GM06990 (cell line): Measurements from ENCODE around the gene DST.

Source experiments
- DNase-seq: peaks from one replicate; pipeline ENCODE4 v3.0.0-alpha.2; 2011; ENCODE audit not compliant: insufficient read length; ENCODE audit errors: extremely low read depth
- H3K27me3 ChIP-seq: replicated peaks from 2 replicates; pipeline ENCODE4 v1.6.0; 2011; ENCODE audit warnings: low read length; ENCODE audit not compliant: control insufficient read depth, insufficient read depth
- H3K36me3 ChIP-seq: 2 replicates; pipeline ENCODE4 v1.5.1; 2011; ENCODE audit warnings: low read length; ENCODE audit not compliant: control insufficient read depth, insufficient read depth
- H3K4me3 ChIP-seq: replicated peaks from 2 replicates; pipeline ENCODE4 v1.5.1; 2011; ENCODE audit warnings: low read depth, mild to moderate bottlenecking, control low read depth, low read length
- TF ChIP-seq, protein P1 (sequence below): IDR thresholded peaks from 2 replicates; pipeline ENCODE4 v1.5.1; 2011; ENCODE audit warnings: low read length, control low read depth, mild to moderate bottlenecking, inconsistent platforms; ENCODE audit not compliant: insufficient read depth, poor library complexity, severe bottlenecking

The DST gene

DNA sequence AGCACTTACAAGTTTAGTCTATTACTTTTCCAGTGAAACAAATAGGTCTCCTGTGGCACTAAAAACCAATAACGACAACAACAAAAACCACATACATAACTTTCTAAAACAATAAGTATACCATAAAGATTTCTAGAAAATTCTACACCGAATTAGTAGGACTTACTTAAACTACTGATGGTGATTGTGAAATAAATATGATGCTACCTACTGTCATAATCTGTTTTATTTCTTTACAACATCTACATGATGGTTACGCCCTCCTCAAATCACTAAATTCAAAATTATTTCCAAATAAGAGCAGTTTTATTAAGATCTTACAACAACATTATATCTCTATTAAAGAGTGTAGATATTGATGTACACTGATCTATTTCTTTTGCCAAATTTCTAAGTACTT lies 147.0 kb downstream of the DST start:
- Histone ChIP-seq H3K4me3 (no peak overlapping the region), H3K27me3 (no peaks in the 10 kb centered on the region), H3K36me3 (peaks cover 10% of the 10 kb centered on the region)
- TF ChIP-seq, protein P1, sequence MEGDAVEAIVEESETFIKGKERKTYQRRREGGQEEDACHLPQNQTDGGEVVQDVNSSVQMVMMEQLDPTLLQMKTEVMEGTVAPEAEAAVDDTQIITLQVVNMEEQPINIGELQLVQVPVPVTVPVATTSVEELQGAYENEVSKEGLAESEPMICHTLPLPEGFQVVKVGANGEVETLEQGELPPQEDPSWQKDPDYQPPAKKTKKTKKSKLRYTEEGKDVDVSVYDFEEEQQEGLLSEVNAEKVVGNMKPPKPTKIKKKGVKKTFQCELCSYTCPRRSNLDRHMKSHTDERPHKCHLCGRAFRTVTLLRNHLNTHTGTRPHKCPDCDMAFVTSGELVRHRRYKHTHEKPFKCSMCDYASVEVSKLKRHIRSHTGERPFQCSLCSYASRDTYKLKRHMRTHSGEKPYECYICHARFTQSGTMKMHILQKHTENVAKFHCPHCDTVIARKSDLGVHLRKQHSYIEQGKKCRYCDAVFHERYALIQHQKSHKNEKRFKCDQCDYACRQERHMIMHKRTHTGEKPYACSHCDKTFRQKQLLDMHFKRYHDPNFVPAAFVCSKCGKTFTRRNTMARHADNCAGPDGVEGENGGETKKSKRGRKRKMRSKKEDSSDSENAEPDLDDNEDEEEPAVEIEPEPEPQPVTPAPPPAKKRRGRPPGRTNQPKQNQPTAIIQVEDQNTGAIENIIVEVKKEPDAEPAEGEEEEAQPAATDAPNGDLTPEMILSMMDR: no peak
- no peak for DNase-seq

DNA sequence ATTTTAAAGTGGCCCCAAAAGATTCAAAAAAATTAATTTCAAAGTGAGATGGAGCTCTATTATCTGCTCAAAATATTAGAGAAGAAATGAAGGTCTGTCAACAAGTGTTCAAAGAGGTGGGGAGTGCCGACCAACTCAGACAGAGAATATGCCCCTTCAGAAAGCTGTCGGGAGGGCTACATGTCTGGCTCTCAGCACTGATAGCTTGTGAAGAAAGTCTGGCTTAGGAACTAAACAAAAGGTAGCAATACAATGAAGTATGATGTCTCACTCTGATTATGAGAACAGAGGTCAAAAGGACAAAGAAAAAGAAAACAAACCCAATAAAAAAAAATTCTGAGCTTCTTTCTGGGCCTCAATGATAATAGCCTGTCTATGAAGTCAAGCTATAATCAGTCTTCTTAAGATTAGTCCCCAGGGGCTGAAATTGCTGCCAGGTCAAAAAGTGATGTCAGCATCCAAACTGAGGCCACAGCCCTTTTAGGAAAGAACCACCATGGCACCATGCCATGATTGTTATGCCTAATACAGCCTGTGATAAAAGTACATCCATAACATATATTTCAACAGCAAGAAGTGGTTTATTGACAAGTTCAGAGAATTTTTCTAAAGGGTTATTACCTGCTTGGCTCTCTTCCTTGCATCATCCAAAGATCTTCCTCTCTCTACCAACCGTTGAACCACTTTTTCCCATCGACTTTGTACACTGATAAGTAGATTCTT lies 150.9 kb downstream of the DST start:
- TF ChIP-seq, protein P1: no peak
- Histone ChIP-seq H3K4me3 (no peak overlapping the region), H3K36me3 (peaks cover 7% of the 10 kb centered on the region), H3K27me3 (no peaks in the 10 kb centered on the region)
- DNase-seq: no peak

DNA sequence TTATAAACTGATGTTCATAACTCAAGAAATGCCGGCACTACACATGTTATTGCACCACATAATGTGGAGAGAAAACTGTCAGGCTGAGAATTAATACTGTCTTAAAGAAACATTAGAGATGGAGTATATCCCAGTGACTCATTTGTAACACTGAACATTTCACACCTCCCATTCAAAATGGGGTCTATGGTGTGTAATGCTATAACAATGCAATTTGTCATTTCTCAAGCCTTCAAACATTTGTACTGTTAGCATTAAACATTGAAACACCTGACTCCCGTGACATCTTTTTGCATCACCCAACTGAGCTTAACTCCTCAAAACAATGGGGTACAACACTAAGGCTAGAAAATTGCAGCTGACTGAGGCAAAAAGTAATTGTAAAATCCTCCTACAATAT lies 151.7 kb downstream of the DST start:
- TF ChIP-seq, protein P1: no peak
- Histone ChIP-seq H3K4me3 (no peak overlapping the region), H3K36me3 (peaks cover 7% of the 10 kb centered on the region), H3K27me3 (no peaks in the 10 kb centered on the region)
- DNase-seq: no peak

DNA sequence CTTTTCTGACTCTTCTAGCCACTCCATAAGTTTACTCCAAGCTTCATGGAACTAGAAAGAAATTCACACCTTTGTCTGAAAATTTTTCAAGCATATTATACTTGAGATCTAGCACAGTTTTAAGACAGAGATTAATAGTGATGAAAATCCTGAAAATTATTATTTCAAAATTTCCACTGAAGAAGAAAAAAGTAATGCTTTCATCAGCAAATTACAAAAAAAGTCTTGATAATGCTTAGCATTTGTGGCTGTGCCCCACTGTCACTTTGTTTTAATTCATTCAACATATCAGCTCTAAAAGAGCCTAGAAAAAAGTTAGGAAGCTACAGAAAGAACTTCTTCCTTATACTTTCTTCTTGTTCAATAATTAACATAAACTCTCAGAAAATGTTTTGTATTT lies 153.1 kb downstream of the DST start:
- no peaks in the 10 kb centered on the region for H3K27me3 ChIP-seq
- DNase-seq: no peak
- H3K4me3 ChIP-seq: no peak overlapping the region
- TF ChIP-seq, protein P1: no peak
- peaks cover 7% of the 10 kb centered on the region for H3K36me3 ChIP-seq

DNA sequence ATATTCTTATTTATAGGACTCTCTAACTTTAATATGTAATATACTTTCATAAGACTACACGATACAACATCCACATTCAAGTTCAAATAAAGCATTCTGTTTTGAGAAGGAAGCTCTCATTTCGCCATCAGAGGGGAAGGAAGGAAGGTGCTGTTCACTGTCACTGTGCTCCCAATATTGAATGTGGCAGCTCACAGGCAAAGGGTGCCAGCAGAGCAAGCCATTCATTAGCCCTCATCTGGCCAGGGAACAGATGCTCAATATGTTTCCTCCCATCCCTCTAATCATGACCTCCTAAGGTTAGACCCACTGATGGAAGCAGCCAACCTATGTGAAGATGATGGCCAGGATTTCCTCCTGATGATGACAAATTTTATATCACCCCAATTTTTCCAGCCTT lies 154.4 kb downstream of the DST start:
- Histone ChIP-seq H3K27me3 (no peaks in the 10 kb centered on the region), H3K36me3 (peaks cover 7% of the 10 kb centered on the region), H3K4me3 (no peak overlapping the region)
- no peak for DNase-seq
- TF ChIP-seq, protein P1: no peak

DNA sequence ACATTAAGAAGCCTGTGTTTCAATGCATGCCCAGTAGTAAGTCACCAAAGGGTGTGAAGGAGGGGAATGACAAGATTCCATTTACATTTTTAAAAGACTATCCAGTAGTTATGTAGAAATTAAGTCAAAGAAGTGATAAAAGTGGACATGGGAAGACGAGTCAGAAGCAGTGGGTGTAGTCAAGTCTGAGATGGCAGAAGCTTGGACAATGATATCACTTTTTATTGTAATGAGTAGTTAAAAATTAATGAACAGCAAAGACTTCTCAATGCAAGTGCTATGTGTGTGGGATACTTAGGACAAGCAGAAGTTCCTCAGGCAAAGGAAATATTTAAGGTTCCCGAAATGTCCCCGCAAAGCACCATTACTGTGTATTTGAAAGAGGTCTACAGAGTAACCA lies 156.0 kb downstream of the DST start:
- no peak for DNase-seq
- TF ChIP-seq, protein P1: no peak
- Histone ChIP-seq H3K27me3 (no peaks in the 10 kb centered on the region), H3K4me3 (no peak overlapping the region), H3K36me3 (peaks cover 5% of the 10 kb centered on the region)
